HG03103 (cell line): Measurements from ENCODE around the gene MRPL34.

Source experiments
- ATAC-seq: cut with Tn5 transposase; IDR thresholded peaks from one replicate; pipeline ENCODE4 v1.9.1; 2021; ENCODE audit warnings: low read depth; ENCODE audit not compliant: unreplicated experiment

The MRPL34 gene

DNA sequence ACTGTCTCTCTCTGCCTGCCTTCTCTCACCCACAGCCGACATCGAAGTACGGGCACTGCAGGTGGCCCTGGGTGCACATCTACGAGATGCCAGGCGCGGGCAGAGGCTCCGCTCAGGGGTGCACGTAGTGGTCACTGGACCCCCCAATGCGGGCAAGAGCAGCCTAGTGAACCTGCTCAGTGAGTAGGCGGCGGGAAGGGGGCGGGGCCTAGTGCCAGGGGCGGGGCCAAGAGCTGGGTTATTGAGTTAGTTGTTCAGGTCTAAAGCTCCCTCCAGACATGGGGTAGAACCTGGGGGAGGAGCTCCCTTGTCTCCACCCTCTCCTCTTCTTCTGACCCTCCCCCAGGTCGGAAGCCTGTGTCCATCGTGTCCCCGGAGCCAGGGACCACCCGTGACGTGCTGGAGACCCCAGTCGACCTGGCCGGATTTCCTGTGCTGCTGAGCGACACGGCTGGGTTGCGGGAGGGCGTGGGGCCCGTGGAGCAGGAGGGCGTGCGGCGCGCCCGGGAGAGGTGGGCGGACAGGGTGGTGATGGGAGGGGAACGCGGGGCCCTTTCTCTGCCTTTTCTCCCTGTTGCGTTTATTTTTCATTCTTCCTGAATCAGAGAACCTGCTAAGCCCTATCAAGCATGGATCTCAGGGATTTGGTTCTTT lies 33.5 kb downstream of the MRPL34 start:
- ATAC-seq: no peak

GRCh38 chr19:17340302-17340870 lies 34.7 kb downstream of the MRPL34 start:
- ATAC-seq: no peak

DNA sequence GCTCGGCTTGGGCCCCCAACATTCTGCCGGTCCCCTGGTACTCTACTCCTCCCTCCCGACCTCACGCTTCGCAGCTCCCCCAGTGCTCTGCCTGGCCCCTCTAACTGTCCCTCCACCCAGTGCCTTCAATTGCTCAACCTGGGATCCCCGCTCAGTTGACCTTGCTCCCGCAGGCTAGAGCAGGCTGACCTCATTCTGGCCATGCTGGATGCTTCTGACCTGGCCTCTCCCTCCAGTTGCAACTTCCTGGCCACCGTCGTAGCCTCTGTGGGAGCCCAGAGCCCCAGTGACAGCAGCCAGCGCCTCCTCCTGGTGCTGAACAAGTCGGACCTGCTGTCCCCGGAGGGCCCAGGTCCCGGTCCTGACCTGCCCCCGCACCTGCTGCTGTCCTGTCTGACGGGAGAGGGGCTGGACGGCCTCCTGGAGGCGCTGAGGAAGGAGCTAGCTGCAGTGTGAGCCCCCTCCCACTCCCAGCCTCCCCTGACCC lies 35.2 kb downstream of the MRPL34 start:
- no peak for ATAC-seq

GRCh38 chr19:17341386-17341785 lies 35.7 kb downstream of the MRPL34 start:
- no peak for ATAC-seq

- no peak for ATAC-seq
Observed at GRCh38 chr19:17341845-17342244, 36.2 kb downstream of the MRPL34 start.

DNA sequence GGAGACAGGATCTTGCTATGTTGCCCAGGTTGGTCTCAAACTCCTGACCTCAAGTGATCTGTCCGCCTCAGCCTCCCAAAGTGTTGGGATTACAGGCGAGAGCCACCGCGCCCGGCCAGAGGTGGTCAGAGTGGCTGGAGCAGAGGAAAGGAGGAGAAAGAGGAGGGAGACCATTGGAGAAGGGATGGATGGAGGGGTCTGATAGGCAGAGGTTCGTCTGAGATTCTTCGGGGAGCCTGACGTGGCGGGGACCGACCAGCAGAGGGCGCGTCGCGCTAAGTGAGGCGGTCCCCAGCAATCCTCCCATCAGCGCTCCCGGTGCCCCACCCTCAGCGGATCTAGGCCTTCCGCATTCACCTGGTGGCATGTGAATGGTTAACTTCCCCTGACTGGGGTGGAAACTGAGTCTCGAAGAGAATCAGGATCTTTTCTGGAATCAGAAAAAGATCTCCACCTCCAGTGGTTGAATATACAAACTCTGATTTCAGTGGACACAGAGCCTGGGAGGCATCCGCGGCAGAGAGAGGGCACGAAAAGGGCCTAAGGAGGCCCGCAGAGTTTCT lies 40.5 kb downstream of the MRPL34 start:
- no peak for ATAC-seq

DNA sequence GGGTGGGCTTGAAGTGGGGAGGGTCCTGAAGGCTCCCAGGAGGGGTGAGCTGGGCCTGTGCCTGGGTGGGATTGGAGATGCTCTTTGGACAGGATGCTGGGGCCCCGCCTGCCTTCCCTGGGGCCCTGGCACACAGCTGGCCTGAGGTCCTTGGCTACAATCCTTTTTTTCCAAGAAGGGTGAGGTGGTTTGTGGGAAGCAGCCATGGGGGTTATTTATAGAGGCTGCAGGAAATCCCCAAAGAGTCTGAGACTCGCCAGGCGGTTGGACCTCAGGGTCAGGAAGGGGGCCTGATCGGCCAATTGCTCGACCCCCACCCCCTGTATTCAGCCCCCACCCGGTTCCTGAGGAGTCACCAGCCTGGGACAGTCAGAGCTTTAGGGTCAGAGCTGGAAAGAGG lies 41.7 kb downstream of the MRPL34 start:
- ATAC-seq: no peak

- no peak for ATAC-seq
Observed at GRCh38 chr19:17347877-17348276, 42.2 kb downstream of the MRPL34 start.

DNA sequence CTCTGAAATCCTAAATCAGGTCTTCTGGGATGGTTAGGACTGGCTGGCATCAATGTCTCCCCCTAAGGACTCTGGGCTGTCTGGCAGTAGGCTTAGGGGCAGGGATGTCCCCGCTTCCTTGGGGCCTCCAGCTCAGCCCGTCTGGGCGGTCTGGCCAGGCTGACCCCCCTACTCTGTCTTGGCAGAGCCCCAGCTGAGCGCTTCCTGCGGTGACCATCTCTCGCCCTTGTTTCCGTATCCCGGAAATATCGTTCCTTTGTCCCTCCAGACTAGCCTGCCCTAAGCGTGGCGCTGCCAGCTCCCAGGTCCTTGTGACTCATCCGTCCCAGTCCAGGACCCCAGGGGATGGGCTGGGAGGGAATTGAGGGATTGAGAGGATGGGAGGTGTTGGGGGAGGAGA lies 43.0 kb downstream of the MRPL34 start:
- no peak for ATAC-seq

DNA sequence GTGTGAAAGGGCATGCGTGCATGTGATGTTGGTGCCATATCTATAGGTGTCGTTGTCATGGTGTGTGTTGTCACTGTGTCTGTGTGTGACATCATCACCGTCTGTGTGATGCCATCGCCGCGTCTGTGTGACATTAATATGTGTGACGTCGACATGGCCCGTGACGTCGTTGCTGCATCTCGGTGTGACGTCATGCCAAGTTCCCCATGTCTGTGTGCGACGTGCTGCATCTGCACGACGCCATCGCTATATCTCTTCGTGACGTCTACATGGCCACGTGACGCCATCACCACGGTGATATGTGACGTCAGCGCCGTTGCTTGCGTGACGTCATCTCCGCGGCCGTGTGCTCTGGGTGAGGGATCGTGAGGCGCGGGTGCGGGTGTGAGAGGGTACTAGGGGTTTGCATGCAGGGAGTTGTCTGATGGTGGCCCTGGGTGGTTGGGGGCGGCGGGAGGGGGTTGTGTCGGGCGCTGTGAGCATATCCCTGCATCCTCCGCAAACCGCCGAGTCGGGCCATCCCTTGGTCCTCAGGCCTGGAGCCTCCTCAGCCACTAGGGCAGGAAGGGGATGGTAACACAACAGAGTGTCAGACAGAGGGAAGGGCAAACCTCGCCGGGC lies 46.3 kb downstream of the MRPL34 start:
- ATAC-seq: no peak

GRCh38 chr19:17352608-17353280 lies 47.1 kb downstream of the MRPL34 start:
- no peak for ATAC-seq

DNA sequence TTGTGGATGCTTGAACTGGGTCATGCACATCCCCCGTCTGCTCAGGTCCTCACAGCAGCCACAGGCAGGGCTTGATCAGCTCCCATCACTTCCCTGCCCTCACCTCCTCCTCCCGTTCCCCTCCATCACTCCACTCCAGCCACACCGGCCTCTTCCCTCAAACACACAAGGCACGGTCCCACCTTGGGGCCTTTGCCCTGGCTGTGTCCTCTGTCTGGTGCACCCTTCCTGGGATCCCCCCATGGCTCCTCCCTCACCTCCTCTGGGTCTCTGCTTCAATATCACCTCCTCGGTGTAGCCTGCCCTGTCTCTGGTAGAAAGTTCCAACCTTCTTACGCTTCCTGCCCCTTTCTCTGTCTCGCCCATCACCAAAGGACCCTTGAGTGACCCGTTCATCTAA lies 47.7 kb downstream of the MRPL34 start:
- ATAC-seq: no peak
